Suprapubic skin (tissue), 4 donors: ENCODE measurements around the gene PHOX2A. TPM values are rescaled to one million over a fixed set of nuclear protein-coding genes. Genes with fewer than 3 reads are reported as not detected.

Experiments
- DNase-seq, 2 donors: peaks; one replicate each; pipeline ENCODE4 v3.0.0-alpha.2; 2019; ENCODE audit warnings: low spot score in 2 of 2
- H3K27ac ChIP-seq: fragments of 200-600 bp; sonication (generic); one replicate; pipeline ENCODE4 v1.5.1; 2019
- H3K27me3 ChIP-seq: fragments of 200-600 bp; sonication (generic); one replicate; pipeline ENCODE4 v1.5.1; 2019
- H3K36me3 ChIP-seq: fragments of 200-600 bp; sonication (generic); one replicate; pipeline ENCODE4 v1.5.1; 2019
- H3K4me1 ChIP-seq: fragments of 200-600 bp; sonication (generic); one replicate; pipeline ENCODE4 v1.5.1; 2019
- H3K4me3 ChIP-seq: fragments of 200-600 bp; sonication (generic); one replicate; pipeline ENCODE4 v1.5.1; 2019; ENCODE audit warnings: mild to moderate bottlenecking
- H3K9me3 ChIP-seq: fragments of 200-600 bp; sonication (generic); one replicate; pipeline ENCODE4 v1.5.1; 2019
- CTCF ChIP-seq, 2 donors: fragments of 200-600 bp in 1 of 2; fragments of 450-650 bp in 1 of 2; sonication (generic) in 1 of 2; IDR thresholded peaks; one replicate each; pipeline ENCODE4 v1.5.1; 2016 to 2019; ENCODE audit warnings: antibody characterized with exemption in 2 of 2, mild to moderate bottlenecking in 1 of 2, moderate library complexity in 1 of 2
- EP300 ChIP-seq: sonication (generic); formaldehyde crosslinking; IDR thresholded peaks from one replicate; pipeline ENCODE4 v1.6.1; 2017; ENCODE audit warnings: antibody characterized with exemption
- POLR2A ChIP-seq, 2 donors: fragments of 450-650 bp; IDR thresholded peaks; one replicate each; pipeline ENCODE4 v1.6.1; 2017; ENCODE audit warnings: antibody characterized with exemption in 2 of 2, mild to moderate bottlenecking in 2 of 2, moderate library complexity in 2 of 2
- POLR2AphosphoS5 ChIP-seq, 3 donors: sonication (generic); formaldehyde crosslinking; IDR thresholded peaks; one replicate each; pipeline ENCODE4 v1.6.1; 2017; ENCODE audit warnings: antibody characterized with exemption in 3 of 3
- WGBS: methylation state at CpG from one replicate; pipeline ENCODE4 v1.1.5; 2018; 5-methylcytosine and 5-hydroxymethylcytosine counted together
- total RNA-seq, 4 donors: library from RNA; depleted of rRNA; stranded (reverse); fragments of >200 nt; gene quantifications; one replicate each; pipeline ENCODE4 v1.1.0, GENCODE V29; 2016

Gene PHOX2A
- total RNA-seq, 4 donors from 2014 or later, result not detected

- Histone ChIP-seq H3K27me3 (no peaks in the 10 kb centered on the region), H3K9me3 (no peaks in the 10 kb centered on the region), H3K27ac (peak overlapping the region; percentile 59), H3K4me1 (peaks cover 30% of the 10 kb centered on the region), H3K36me3 (peaks cover 47% of the 10 kb centered on the region), H3K4me3 (no peak overlapping the region)
- TF ChIP-seq CTCF (IDR thresholded peaks at IDR 0.05), result no peak
- TF ChIP-seq EP300, result no peak
- no peak for TF ChIP-seq POLR2AphosphoS5 (IDR thresholded peaks at IDR 0.05)
- TF ChIP-seq POLR2A (IDR thresholded peaks at IDR 0.05), result no peak
- 70% methylated on average over 9 of the region's 14 CpGs for WGBS
- DNase-seq, result peak; percentile 62 to 75
Measured at GRCh38 chr11:72227316-72228228, 16.4 kb downstream of the PHOX2A start.

DNA sequence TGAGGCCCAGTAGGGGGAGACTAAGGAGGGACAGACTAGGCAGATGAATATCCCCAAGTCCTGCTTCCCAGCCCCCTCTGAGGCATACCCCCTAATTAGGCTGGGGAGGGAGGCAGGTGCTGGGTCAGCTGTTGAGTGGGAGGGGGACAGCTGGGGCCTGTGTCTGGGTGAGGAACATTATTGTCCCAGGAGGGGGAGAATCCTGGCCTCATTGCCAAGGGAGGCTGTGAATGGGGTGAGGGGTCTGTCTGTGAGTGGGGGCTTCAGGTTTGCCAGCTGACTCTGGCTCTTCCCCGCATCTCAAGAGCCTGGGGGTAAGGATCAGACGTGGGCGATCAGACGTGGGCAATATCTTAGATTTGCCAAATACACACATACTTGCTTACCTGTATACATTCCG, 17.3 kb downstream of the PHOX2A start:
- TF ChIP-seq POLR2AphosphoS5 (IDR thresholded peaks at IDR 0.05) (no peak), POLR2A (IDR thresholded peaks at IDR 0.05) (no peak), CTCF (IDR thresholded peaks at IDR 0.05) (no peak), EP300 (no peak)
- Histone ChIP-seq H3K4me1 (peaks cover 38% of the 10 kb centered on the region), H3K27ac (peak overlapping the region; percentile 59), H3K36me3 (peaks cover 38% of the 10 kb centered on the region), H3K4me3 (no peak overlapping the region), H3K9me3 (no peaks in the 10 kb centered on the region), H3K27me3 (no peaks in the 10 kb centered on the region)
- DNase-seq, result peak in 1 of 2 donors; percentile 44
- 67% methylated on average over 5 of the region's 5 CpGs for WGBS

- Histone ChIP-seq H3K9me3 (no peaks in the 10 kb centered on the region), H3K4me1 (peaks cover 44% of the 10 kb centered on the region), H3K27ac (peak overlapping the region; percentile 93), H3K4me3 (peak overlapping the region; percentile 77), H3K27me3 (no peaks in the 10 kb centered on the region), H3K36me3 (peaks cover 26% of the 10 kb centered on the region)
- WGBS, result 23% methylated on average over 11 of the region's 11 CpGs
- DNase-seq, result peak in 1 of 2 donors; percentile 56
- TF ChIP-seq EP300 (no peak), POLR2AphosphoS5 (IDR thresholded peaks at IDR 0.05) (no peak), POLR2A (IDR thresholded peaks at IDR 0.05) (no peak)
Measured at GRCh38 chr11:72225411-72225951, 18.5 kb downstream of the PHOX2A start.

DNA sequence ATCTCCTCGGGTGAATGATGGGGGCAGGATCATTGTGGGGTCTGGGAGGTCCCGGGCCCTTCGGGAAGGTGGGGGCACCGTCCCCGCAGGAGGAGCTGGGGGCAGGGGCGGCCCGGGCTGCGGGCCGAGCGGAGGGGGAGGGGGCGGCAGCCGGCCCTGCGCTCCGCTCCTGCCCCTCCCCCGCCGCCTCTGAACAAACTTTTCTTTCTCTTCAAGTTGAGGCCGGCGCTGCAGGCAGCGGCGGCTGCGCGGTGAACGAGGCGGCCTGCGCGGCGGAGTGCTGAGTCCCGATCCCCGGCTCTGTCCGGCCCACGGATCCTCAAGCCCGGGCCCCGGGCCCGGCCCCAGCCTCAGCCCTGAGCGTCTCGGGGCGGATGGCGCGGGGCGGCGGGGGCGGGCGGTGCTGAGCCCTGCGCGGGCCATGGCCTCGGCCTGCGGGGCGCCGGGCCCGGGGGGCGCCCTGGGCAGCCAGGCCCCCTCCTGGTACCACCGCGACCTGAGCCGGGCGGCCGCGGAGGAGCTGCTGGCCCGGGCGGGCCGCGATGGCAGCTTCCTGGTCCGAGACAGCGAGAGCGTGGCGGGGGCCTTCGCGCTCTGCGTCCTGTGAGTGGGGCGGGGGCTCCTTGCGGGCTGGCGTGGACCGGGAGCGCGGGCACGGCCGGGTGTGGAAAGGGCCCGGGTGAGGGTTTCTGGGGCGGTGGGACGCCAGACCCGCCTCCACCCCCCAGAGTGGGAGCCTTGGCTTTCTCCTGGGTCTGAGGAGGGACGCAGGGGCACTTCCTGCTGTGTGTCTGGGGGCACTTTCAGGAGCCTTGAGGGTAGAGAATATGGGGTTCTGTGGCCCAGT, 19.2 kb downstream of the PHOX2A start, which contains the start of gene INPPL1:
Gene INPPL1 (plus strand): TSS at position 204 of the 847 bp plus-strand sequence. CDS start 218 bp downstream, at position 422.
- peak within 1 kb of the TSS; percentile 77 for H3K4me3 ChIP-seq
- peaks cover 44% of the 10 kb centered on the region for H3K4me1 ChIP-seq
- WGBS, result 3% methylated on average over 5 of the region's 81 CpGs
- H3K27ac ChIP-seq, result peak within 1 kb of the TSS; percentile 93
- TF ChIP-seq CTCF (IDR thresholded peaks at IDR 0.05) (no peak), POLR2A (IDR thresholded peaks at IDR 0.05) (no peak), EP300 (no peak), POLR2AphosphoS5 (IDR thresholded peaks at IDR 0.05) (no peak)
- peaks cover 19% of the 10 kb centered on the region for H3K36me3 ChIP-seq
- no peaks in the 10 kb centered on the region for H3K27me3 ChIP-seq
- H3K9me3 ChIP-seq, result no peaks in the 10 kb centered on the region
- peak in 1 of 2 donors; percentile 70 for DNase-seq
